ENCODE data around the gene TRIM2. TPM values are rescaled to one million over a fixed set of nuclear protein-coding genes. Genes with fewer than 3 reads are reported as not detected.

TRIM2 gene
- total RNA-seq, 1 donor from 2014 or later = 40.8 TPM

GRCh38 chr4:153206534-153206933 lies 2.3 kb downstream of the TRIM2 start:
- no peak for DNase-seq (ENCODE audit: low read depth)
- H3K4me3 ChIP-seq (ENCODE audit: low read depth, low read length) = no peak overlapping the region
- TF ChIP-seq, protein P1, sequence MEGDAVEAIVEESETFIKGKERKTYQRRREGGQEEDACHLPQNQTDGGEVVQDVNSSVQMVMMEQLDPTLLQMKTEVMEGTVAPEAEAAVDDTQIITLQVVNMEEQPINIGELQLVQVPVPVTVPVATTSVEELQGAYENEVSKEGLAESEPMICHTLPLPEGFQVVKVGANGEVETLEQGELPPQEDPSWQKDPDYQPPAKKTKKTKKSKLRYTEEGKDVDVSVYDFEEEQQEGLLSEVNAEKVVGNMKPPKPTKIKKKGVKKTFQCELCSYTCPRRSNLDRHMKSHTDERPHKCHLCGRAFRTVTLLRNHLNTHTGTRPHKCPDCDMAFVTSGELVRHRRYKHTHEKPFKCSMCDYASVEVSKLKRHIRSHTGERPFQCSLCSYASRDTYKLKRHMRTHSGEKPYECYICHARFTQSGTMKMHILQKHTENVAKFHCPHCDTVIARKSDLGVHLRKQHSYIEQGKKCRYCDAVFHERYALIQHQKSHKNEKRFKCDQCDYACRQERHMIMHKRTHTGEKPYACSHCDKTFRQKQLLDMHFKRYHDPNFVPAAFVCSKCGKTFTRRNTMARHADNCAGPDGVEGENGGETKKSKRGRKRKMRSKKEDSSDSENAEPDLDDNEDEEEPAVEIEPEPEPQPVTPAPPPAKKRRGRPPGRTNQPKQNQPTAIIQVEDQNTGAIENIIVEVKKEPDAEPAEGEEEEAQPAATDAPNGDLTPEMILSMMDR (conservative IDR thresholded peaks at IDR 0.05; ENCODE audit: low read depth, low read length) = no peak

GRCh38 chr4:153207027-153207426 lies 2.8 kb downstream of the TRIM2 start:
- TF ChIP-seq, protein P1 (conservative IDR thresholded peaks at IDR 0.05; ENCODE audit: low read depth, low read length) = no peak
- DNase-seq (ENCODE audit: low read depth) = no peak
- H3K4me3 ChIP-seq (ENCODE audit: low read depth, low read length) = no peak overlapping the region

GRCh38 chr4:153207567-153207966 lies 3.3 kb downstream of the TRIM2 start:
- H3K4me3 ChIP-seq (ENCODE audit: low read depth, low read length) = no peak overlapping the region

GRCh38 chr4:153209410-153209809 lies 5.2 kb downstream of the TRIM2 start:
- TF ChIP-seq, protein P1 (conservative IDR thresholded peaks at IDR 0.05; ENCODE audit: low read depth, low read length) = no peak
- DNase-seq (ENCODE audit: low read depth) = no peak
- H3K4me3 ChIP-seq (ENCODE audit: low read depth, low read length) = no peak overlapping the region

More at GRCh38 chr4:153207567-153207966, 3.3 kb downstream of the TRIM2 start:
- DNase-seq (ENCODE audit: low read depth) = no peak
- TF ChIP-seq, protein P1 (conservative IDR thresholded peaks at IDR 0.05; ENCODE audit: low read depth, low read length) = peak; percentile 75

GRCh38 chr4:153210727-153211126 lies 6.5 kb downstream of the TRIM2 start:
- no peak for DNase-seq (ENCODE audit: low read depth)
- H3K4me3 ChIP-seq (ENCODE audit: low read depth, low read length) = no peak overlapping the region
- TF ChIP-seq, protein P1 (conservative IDR thresholded peaks at IDR 0.05; ENCODE audit: low read depth, low read length) = no peak

DNA sequence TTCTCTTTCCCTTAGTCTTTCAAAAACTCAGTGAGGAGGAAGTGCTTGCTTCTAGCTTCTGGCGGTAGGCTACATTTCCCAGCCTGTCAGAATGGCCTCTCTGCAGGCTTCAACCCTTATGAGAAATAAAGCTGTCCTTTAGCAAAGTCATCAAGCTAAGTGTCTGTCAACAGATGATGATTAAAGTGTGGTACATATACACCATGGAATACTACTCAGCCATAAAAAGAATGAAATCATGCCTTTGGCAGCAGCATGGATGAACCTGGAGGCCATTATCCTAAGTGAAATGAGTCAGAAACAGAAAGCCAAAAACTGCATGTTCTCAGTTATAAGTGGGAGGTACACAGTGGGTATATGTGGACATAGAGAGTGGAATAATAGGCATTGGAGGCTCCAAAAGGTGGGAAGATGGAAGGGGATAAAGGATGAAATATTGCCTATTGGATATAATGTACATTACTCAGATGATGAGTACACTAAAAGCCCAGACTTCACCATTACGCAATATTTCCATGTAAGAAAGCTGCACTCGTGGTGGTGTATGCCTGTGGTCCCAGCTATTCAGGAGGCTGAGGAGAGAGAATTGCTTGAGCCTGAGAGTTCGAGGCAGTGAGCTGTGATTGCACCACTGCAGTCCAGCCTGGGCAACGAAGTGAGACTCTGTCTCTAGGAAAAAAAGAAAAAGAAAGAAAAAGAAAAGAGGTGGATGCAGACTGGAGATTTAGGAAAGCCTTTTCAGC lies 7.9 kb downstream of the TRIM2 start:
- DNase-seq (ENCODE audit: low read depth) = no peak
- H3K4me3 ChIP-seq (ENCODE audit: low read depth, low read length) = no peak overlapping the region
- TF ChIP-seq, protein P1 (conservative IDR thresholded peaks at IDR 0.05; ENCODE audit: low read depth, low read length) = no peak

GRCh38 chr4:153212736-153213135 lies 8.5 kb downstream of the TRIM2 start:
- H3K4me3 ChIP-seq (ENCODE audit: low read depth, low read length) = no peak overlapping the region
- TF ChIP-seq, protein P1 (conservative IDR thresholded peaks at IDR 0.05; ENCODE audit: low read depth, low read length) = no peak
- no peak for DNase-seq (ENCODE audit: low read depth)
